HG03095 (cell line): ENCODE measurements around the gene KIF5A.
A peak's percentile ranks its signal among the peaks of the same experiment; 100 is the strongest.

ENCODE experiments used
- ATAC-seq: cut with Tn5 transposase; IDR thresholded peaks from one replicate; pipeline ENCODE4 v1.9.1; 2021; ENCODE audit warnings: moderate library complexity; ENCODE audit not compliant: unreplicated experiment

Gene KIF5A

DNA sequence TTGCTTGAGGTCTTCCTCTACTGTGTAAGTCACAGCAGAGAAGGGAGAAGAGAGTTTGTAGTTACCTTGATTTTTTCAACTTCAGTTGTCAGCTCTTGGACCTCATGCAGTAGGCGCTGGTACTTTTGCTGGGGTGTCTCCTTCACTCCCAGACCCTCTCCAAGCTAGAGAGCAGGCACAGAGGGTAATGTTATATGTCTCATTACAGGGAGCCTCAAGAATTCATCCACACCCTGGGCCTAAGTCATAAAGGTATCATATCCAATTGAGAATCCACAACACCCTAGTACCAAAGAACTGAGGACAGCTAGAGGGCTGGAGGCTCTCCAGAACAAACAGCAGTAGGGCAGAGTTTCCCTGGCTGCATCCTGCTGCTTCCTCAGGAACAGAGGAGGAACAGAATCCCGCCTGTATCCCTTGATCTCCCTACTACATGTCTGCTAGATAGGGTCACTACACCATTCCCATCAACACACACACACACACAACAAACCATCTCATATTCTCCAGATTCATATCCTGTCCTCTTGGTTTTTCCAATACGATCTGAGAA is 14.8 kb upstream of the KIF5A start:
- no peak for ATAC-seq

DNA sequence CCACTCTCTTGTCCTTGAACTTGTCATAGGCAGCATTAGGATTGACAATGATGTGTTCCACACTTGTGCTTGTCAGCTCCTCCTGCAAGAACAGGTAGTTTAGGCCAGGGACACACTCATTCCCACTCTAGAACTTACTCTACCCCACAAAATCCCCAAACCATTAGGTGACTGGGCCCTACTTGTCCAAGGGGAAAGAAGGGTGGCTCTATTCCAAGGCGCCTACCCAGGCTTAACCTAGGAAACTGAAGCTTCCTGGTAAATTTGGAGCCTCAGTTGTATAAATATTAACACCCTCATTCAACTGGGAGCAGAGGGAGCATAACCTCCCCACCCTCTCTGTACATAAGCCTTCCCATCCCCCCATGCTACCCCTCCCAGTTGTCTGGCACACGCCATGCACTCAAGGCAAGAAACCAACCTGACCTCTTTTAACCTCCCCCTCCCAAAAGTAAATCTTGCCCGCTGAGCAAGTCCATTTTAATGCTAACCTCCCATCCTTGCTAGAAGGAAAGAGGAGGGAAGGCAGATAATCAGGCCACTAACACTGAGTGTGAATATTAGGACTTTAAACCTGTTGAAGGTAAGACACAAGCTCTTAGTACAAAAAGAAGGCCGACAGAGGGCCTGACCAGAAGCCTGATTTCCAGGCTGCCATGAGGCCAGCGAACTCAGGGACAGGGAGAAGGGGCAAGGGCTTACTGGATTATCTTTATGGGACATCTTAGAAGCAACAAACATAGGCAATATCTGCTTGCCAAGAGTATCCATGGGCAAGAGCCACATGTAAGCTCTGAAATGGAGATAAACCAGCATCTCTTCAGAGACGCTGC is 13.9 kb upstream of the KIF5A start:
- no peak for ATAC-seq

GRCh38 chr12:57536597-57536942 is 13.3 kb upstream of the KIF5A start:
- no peak for ATAC-seq

GRCh38 chr12:57539134-57539768 is 10.6 kb upstream of the KIF5A start:
- ATAC-seq: no peak

DNA sequence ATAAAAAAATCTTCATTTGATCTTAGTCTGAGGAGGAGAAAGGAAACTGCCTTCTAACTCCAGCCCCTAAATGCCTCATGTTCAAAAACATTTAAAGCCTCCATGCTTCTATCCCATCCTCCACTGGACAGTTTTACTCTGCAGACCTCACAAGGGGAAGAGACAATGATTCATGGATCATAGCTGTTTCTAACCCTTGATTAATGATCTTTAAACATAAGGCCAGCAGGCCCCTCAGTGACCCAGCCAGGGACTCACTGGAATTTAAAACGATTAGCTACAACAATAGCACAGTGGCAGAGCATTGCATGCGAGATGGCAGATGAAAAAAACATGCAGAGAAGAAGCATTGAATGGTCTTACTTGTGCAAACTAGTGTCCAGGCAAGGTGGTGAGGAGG is 8.8 kb upstream of the KIF5A start:
- no peak for ATAC-seq

DNA sequence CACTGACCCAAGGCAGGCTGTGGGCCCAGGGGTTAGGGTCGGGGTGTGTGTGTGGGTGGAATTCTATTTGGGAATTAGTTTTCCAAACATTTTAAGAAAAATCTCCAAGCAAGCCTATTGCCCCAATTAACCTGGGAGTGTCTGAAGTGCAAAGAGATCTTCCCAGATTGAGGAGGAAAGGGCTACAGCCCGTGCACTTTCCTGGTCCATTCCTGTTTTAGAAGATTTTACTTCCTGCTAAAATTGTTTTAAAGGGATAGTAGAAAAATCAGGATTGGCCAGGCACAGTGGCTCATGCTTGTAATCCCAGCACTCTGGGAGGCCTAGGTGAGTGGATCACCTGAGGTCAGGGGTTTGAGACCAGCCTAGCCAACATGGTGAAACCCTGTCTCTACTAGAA is 8.1 kb upstream of the KIF5A start:
- ATAC-seq: no peak

GRCh38 chr12:57543581-57543980 is 6.3 kb upstream of the KIF5A start:
- ATAC-seq: no peak

DNA sequence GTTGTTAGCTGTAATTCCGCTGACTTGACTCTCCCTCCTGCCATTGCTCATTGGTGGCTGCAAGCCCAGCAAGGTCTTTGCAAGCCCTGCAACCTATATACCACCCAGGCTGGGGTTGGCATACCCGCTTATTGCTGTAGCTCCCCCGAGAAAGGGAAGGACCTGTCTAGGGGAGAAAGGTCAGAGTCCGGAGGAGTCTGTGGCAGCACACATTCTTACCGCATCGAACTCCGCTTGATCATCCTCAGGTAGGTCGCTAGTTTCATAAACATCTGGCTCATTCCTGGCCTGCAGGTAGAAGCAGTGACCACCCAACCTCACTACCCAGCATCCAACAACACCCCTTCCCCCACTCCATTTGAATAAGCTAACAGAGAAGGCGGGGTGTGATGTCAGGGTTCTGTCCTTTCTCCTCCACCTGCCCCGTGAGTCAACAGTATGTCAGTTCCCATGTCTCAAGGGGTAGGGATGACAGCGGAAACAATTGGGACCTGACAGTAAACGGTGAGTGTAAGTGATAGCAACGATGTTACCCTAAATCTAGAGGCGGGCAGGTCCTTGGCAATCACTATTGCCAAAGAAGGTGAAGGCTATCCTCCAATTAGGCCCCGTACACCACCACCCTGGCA is 3.9 kb upstream of the KIF5A start:
- no peak for ATAC-seq

GRCh38 chr12:57546438-57547287 is 3.2 kb upstream of the KIF5A start, which contains the start of gene DCTN2:
TSS of gene DCTN2 (minus strand) at chr12:57547192. CDS start at chr12:57547063, 129 bp downstream.
- peak; percentile 98 for ATAC-seq

DNA sequence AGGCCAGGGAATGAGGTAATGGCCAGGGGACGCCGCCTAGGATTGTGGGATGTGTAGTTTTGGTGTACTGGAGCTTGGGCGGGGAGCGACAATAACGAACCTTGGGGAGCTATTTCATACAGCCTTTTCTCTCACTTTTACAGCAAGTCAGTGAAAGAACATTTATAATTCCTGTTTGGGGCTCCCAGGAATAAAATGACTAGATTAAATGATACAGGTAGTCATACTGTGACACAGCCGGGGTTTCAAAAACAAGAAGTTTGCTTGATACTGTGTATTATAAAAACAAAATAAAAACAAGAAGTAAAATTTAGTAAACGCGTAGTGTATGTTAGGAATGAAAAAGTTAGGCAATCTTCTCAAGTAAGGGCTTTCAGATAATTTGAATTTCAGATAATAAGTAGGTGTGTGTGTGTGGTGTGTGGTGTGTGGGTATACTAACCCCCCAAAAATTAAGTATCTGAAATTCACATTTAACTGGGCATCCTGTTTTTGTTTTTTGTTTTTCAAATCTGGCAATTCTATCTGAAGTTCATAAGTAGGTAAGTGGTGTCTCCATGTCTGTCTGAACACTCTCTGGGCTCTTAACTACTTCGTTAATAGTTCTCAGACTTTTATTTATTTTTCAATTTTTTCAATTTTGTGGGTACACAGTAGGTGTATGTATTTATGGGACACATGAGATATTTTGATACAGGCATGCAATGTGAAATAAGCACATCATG is 2.4 kb upstream of the KIF5A start:
- no peak for ATAC-seq

DNA sequence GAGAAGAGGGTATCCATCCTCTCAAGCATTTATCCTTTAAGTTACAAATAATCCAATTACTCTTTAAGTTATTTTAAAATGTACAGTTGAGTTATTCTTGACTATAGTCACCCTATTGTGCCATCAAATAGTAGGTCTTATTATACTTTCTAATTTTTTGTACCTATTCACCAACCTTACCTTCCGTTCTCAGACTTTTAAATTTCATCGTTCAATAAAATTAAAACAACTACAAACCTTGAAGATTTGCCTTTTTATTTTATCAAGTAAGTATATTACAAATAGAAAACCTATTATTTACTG is 1.9 kb upstream of the KIF5A start:
- ATAC-seq: no peak

GRCh38 chr12:57548488-57548887 is 1.4 kb upstream of the KIF5A start:
- no peak for ATAC-seq

DNA sequence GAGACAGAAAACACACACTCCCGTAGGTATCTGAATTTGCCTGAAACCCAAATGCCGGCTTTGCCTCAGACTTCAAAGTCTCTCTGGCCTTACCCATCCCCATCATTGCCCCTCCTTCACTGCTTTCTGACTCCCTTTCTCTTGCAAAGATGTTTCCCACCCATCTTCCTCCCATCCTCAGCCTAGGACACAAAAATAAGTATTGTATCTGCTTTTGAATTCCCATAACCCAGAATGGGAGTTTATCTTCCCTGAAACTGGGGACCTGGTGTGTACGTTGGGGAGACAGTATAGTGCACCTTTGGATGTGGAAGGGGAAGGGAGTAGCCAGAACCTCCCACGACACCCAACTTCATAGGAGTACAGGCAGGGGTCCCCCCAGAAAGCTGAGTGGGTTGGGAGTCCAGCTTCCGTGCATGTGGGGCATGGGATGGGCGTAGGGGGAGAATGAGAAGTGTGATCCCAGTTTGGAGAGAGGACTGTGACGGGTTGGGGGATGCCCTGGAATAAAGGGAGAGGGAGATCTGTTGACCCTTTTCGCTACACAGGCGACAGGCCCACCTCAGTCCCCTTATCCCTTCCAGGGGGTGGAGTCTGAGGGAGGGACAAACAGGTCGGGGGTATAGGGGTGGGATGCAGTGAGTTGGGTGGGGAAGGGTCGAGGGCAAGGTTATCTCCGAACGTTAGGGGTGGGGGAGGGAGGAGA is 488 bp upstream of the KIF5A start:
- ATAC-seq: no peak

GRCh38 chr12:57550641-57551549 is 1.1 kb downstream of the KIF5A start:
- no peak for ATAC-seq

GRCh38 chr12:57551637-57552305 is 1.9 kb downstream of the KIF5A start:
- ATAC-seq: no peak

DNA sequence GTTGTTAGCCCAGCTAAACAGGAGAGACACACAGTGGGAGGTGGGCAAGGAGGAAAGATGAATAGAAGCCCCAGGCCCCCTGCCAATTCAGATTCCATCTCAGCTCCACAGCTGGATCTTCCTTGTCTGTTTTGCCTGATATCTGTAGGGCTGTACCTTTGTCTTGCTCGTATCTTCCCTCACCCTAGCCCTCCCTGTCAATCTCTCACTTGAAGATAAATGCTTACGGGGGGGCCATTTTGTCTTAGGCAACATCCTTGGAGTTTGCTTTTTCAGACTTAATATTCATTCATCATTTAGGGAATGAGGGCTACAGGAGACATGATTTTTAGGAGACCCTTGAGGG is 2.4 kb downstream of the KIF5A start:
- no peak for ATAC-seq

DNA sequence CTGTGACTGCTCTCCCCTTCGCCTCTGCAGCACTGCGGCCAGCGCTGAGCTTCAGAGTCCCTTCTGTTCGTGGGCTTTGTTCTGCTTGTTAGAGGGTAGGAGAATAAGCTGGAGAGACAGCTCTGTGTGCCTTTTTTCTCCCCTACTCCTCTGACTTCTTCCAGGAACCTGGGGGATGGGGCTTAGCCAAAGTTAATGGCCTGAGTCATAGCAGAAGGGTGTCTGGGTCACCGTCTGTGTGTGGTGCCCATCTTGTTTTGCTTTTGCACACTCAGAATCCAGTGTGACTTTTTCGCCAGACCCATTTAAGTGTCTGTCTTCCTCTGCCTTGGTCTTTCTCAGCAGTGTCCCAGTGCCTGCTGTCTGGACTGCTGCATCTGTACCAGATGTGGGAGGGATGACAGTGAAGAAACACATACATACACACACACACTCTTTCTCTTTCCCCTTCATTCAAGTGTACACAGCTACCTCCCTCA is 3.0 kb downstream of the KIF5A start:
- no peak for ATAC-seq
